Stimulated activated CD4-positive, alpha-beta T cell treated with anti-CD3 and anti-CD28 coated beads, Interleukin-15, amount 100 ng/mL, for 48 hours (primary cell): Measurements from ENCODE around the gene SEZ6.

Experiments
- DNase-seq, 2 donors: peaks; one replicate each; pipeline ENCODE4 v3.0.0-alpha.2; 2020; ENCODE audit warnings: low read depth in 2 of 2

The SEZ6 gene

DNA sequence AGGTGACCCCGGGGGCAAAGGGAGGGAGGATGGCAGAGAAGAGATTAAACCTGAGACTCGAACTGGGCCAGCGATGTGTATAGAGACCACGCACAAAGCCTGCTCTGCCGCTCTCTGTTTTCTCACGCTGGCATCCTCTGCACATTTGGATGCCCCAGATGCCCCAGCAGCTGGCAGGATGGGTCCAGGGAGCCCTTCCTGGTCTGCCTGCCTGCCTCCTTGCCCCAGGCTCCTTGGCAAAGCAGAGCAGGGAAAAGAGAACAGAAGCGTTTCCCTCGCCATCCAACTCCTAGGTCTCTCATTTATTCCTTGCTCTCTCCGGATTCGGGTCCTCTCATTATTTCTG lies 31.9 kb upstream of the SEZ6 start:
- no peak for DNase-seq

DNA sequence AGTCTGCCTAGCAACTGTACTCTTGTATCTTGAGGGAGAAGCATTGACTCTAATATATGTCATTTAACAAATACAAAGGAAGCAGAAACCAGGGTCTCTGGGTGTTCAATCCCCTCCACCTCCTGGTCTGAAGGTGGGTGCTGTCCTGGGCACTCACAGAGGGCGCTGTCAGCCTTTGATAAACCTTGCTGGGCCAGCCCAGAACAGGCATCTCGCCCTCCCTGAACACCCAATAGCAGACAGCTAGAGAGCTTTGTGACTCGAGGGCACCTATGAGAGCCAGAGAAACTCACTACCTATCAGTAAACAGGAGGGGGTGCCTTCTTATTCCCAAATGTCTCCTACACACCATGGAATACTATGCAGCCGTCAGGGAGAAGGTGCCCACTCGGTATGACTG lies 30.8 kb upstream of the SEZ6 start:
- no peak for DNase-seq

DNA sequence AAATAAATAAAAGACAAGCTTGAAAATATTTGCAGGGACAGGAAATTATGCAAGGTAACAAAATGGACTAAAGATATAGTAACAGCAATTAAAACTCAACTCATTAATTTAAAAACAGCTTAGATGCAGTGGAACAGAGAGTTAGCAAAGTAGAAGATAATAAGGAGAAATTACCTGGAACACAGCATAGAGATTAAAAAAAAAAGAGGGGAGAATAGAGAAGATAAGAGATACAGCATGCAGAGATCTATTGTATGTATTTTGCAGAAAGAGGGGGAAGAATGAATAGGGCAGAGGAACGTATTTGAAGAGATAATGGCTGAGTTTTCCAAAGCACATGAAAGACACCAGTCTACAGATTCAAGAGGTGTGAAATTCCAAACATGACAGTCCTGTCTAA lies 28.7 kb upstream of the SEZ6 start:
- no peak for DNase-seq

DNA sequence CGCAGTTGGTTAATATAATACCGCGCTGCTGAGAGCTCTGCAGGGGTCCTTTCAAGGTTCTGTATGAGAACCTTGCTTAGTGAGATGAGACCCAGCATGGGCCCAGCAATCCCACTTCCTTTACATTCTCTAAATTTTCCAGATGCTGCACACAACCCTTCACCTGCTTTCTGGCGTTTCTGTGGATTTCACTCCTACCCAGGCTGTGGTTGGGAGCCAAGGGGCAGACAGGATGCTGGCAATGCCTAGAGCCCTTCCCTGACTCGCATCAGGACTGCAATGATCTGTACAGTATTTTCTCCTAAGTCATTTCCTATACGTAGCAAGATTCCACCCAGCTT lies 27.0 kb upstream of the SEZ6 start:
- no peak for DNase-seq

DNA sequence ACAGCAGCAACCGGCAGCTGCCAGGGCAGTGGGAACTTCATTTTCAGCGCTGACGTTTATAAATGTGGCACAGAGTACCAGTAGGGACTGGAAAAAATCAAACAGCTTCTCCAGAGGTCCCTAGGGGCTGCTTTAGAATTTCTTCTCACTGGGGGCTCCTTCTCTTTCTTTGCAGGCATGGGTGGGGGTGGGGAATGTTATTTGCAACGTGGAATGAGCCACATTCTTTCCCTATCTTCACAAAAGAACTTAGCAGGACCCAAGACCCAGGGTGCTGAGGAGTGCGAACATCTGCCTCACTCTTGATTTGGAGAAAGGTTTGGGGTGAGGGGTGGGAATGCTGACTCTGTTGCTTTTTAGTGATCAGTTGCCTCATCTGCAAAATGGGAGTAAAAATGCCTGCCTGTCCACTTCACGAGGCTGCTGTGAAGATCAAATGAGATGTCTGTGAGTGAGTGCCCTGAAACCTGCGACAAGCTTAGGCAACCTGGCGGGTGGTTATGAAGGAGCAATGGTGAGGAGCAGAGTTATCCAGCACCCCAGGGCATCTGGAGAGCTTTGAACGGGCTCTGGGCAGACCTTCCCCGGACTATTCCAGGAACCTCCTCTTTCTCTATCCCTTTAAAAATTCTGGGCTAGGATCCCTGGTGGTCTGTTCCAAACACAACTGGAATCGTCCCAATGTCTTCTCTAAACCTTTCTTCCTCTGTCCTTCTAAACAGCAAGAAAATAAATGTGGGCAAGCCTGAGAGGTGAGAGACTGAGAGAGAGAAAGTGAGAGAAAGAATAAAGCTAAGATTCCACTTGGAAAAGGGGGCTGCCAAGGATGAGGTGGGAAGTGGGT lies 26.4 kb upstream of the SEZ6 start:
- DNase-seq, result no peak

DNA sequence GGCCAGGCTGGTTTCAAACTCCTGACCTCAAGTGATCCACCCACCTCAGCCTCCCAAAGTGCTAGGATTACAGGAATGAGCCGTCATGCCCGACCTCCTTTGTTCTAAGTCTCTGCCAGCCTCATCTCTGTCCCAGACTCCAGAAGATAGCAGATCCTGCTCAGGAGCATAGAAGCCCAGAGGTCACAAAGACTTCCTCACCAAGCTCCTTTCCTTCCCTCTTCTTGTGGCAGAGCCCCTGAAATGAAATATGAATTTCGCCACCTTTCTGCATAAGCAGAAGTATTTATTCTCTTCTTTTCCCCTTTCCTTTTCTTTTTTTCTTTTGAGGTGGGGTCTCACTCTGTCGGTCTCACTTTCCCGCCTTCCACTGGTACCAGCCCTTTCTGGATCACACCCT lies 25.7 kb upstream of the SEZ6 start:
- DNase-seq, result no peak

DNA sequence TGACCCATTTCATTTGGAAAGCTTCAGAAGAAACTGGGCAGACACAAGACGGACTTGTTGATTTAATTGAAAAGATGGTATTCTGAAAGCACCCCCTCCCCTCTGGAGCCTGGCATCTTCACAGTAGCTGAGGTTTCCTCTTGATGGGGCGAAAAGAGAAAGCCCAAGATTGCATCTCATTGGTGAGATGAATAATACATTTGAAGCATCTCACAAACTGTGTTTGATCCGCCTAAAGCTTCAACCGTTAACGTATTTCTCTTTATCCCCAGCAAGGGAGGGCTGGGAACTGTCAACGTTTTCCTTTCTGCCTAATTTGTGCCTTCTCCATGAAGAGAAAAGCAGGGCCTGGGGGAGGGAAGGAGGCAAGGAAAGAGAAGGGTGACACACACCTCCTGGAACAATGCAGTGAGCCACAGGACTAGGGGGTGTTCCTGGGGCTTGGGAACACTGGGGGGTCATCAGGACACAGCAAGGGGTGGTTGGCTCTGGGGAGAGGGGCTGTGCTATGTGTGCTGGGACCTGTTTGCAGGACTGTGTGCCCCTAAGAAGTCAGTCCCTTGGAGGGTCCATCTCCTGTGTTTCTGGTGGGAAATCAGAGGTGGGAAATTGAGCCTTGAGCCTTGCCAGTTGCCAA lies 18.6 kb upstream of the SEZ6 start:
- DNase-seq, result no peak

DNA sequence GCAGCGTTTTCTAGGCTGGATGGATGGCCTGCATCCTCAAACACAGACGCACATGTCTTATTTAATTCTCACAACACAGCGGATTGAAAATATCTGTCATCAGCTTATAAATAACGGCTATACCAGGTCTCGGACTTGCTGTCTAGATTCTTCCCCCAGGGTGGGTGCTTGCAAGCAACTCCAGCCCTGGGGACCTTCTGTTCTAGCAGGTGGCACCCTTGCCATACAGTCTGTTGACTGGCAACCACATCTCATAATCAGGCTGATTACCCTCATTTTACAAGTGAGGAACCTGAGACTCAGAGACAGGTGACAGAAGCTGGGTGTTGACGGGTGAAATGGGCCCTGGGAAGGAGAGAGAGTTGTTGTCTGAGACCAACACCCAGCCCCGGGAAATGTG lies 16.2 kb upstream of the SEZ6 start:
- no peak for DNase-seq

DNA sequence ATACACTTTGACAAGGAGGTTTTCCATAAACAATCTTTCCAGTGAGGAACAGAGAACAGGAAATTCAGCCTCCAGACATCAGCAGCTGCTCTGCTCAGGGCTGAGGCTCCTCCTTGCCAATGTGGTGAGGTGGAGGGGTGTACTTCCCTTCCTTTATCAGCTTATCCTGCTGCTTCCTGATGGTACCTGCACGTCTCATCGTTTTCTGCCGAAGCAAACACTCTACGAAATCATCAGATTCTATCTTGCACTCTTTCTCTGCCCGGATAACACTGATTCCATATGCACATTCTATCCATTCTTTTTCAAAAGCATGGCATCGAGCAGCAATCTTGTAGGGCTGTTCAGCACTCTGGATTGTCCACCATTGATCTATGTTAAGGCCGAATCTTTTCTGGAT lies 15.4 kb upstream of the SEZ6 start:
- no peak for DNase-seq

DNA sequence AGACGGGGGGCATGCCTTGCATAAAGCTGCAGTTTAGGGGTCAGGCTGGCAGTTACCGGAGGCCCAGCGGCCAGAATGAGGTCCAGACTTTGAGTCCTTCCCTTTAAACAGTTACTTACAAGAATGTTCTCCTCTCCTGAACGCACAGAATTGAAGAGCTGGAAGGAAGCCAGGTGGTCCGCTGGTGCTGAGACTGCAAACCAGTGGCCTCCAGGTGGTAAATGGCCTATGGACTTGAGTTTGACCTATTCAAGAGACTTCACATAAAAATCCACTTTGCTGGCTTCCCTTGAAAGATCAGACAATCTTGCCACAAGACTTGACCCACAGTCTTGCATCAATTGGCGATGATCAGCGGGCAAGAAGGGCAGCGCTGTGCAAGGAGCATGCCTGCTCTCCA lies 14.7 kb upstream of the SEZ6 start:
- no peak for DNase-seq

DNA sequence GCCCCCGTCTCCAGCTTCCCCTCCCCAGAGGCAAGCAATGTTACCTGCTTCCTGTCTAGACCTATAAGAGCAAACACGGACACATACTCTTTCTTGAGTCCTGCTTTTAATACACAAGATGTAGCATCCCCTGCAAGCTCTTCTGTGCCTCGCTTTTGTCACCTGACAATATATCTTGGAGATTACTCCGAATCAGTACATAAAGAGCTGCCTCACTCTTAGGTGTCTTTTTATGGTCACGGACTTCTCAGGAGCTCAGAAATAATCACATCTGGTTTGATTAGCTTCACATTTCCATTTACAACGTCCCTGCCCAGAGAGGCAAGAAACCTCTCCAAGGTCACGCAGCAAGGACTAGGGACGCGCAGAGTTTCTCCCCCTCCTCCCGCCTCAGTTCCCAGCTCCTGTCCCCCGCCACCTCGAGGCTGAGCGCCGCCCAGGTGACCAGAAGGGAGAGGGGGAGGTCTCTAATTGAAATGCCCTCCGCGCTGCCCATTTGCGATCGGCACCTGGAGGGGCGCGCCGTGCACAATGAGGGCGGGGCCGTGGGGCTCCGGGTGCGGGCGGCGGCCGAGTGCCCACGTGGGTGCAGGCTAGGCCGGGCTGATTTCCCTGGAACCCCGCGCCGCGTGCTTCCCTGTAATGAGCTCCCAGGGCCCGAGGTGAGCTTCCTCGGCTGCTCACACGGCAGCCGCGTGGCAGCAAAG lies 13.8 kb upstream of the SEZ6 start:
- no peak for DNase-seq

DNA sequence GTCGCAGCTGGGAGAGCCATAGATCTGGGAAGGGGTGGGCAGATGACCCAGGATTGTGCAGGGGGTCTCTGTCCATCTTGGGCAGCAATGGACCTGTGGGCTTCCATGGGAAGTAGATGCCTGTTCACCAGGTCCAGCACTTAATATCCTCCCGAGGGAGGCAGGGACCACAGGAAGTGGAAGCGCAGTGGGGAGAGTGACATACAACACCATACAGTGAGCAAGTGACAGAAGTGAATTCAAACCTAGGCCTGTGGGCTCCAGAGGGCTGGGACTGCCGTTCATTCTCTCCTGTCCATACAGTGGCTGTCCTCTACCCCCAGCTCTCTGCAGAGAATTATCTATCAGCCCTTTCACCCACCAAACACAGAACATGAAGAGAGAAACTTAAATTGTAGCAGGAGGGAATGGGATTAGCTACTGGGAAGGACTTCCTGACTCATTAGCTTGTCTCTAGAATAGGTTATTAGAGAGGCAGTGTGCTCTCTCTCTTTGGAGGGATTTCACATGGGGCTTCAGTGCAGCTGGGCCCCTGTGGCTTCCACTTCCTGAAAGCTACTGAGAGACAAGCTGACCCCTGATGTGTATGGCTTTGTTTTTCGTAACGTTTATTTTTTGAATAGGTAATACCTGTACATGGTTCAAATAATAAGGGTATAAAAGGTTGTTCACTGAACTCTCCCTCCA lies 13.1 kb upstream of the SEZ6 start:
- no peak for DNase-seq

DNA sequence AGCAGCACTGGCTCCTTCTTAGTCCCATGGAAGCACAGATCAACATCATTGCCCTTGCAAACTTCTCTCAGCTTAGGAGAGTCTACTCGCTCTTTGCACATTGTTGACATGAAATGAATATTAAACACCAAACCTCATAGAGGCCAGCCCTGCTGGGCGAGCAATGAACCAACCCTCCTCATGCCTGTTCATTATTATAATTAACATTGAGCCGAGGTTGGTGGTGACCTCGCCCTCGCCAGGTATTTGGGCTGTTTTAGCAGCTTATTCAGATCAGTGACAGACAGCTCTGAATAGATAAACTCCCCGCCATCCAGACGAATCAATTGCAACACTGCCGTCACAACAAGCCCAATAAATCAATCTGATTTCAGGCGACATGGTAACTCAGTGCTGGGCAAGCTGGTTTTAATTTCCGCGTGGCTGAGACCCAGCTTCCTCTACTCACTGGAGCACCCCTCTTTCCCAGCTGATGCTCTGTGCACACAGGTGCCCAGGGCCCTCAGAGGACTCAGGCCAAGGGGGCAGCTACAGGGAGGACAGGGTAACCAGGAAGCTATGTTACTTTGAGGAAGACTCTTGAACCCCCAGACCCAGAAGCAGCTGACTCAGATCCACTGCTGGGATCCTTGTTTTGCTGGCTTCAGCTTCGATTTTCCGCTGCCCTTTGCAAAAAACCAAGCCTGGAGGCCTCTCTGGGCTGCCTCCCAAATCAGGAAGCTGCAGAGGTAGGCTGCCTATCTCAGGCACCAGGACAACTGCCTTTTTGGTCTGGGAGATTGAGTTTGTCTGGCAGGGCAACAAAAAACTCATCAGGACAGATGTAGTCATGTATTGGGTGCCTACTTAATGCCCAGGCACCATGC lies 10.7 kb upstream of the SEZ6 start:
- DNase-seq, result no peak

DNA sequence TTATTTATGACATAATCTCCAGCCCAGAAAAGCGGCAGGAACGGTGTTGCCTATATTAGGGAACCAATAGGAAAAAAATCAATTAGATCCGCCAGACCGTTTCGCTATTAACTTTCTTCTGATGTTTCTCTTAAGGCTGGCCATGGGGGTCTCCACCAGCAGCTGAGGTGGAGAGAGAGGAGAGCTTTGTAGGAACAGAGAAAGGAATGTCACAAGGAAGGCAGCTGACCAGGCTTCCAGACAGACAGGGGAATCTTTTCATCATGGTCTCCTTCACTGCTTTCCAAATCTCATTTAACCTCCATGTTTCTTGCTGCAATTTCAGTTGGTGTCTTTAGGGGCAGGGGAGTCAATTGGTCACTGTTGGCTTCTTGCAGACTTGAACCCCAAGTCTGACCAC lies 8.9 kb upstream of the SEZ6 start:
- DNase-seq, result no peak

DNA sequence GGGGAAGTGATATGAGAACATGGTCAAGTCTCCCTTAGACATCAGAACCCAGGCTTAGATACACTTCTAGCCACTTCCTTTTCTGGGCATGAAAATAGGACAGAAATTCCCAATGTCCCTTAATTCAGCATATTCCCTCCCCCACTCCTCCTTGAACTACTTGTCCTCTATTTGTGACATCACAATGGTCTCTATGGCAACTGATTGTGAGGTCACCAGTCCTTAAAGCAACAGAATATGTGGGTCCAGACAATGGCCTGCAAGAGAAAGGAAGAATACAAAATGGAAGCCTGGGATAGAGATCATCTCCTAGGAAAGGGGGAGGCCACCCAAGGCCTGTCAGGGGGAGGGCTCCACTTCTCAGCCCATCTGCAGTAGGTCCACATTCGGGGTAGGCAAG lies 6.7 kb upstream of the SEZ6 start:
- no peak for DNase-seq

DNA sequence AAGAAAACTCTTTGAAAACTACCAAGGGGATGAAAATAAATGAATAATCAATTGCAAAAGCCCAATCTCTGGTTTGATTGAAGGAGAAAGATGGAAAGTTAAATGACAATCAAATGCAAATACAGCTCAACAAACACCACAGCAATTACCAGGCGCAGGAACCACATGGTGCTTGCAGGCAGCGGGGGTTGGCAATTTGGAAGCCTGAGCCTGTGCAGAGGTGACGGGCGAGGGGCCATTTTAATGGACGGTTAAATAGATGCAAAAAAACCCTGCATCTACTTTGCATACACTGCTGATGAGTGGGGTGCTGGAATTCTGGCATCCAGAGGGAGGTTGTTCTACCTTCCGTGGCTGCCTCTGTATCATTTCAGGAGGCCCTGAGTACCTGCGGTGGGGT lies 4.8 kb upstream of the SEZ6 start:
- no peak for DNase-seq

DNA sequence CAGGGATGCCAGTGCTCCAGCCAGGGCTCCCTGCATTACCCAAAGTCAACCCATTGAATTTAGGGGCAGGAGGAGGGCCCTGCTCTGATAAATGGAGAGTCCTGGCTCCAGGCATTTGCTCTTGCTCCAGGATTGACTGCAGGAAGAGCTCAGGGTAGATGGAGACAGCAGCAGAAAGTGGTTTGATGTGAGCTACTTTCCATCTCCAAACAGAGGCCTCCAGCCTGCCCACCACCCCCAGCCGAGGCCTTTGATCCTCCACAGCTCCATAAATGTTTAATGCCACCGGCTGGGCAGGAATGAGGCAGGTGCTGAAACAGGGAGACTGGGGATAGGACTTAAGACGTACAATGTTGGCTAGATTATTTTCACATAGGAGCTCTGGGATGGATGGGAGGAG lies 4.3 kb upstream of the SEZ6 start:
- no peak for DNase-seq

DNA sequence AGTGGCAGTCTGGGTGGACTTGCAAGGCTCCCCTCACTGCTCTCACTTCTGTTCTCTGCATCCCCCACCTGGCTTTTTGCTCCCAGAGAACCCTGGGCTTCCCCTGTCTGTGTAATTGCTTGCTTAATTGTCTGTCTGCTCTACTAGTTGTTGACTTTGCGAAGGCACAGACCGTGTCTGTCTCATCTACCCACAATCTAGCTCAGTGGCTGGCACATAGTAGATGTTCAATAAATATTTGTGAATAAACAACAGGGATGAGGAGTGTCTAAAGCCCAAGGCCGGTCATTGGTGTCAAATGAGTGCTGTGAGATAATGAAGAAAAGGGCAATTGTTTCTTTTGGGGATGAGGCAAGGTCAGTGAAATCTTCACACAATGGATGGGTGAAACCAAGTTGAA lies 2.8 kb upstream of the SEZ6 start:
- DNase-seq, result no peak

DNA sequence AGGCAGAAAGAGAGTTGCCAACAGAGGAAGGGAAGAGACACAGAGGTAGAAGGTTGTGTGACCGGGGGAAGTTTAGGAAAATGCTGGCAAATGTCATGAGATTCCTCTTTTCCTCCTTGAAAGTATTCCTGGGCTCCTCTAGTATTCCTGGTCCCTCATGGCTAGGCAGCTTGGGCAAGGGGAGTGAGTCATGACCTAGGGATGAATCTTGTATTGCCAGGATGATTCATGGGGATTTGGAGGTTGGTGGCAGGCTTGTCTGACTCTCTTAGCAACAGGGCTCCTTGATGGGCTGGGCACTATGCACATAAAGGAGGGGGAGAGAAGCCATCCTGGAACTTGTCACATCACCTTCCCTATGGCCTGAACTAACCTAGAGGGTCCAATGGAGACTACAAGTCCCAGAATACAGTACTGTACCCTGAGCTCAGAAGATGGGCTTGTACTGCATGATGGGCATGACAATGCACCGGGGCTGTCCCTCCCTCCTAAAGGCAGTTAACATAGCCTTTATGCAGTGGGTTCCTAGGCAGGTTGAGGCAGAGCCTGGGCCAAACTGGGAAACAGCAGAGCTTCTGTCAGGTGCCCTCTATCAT lies 2.1 kb upstream of the SEZ6 start:
- no peak for DNase-seq

DNA sequence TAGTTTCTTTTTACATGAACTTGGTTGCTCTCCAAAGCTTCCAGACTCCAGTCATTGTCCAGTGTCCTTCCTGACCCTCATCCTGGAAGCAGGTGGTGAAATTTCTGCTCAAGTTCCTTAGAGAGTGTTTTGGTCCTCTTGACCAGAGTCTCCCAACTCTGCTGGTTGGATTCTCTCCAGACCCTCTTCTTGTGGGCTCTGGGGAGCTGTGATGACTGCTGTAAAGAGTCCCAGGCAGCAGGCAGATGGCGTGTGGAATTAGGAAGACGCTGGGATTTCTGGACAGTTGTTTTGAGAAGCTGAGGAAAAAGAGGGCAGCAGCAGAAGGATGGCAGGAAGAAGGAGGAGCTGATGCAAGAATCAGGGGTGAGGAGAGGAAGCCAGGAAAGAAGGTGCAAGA lies 1.6 kb upstream of the SEZ6 start:
- DNase-seq, result no peak

DNA sequence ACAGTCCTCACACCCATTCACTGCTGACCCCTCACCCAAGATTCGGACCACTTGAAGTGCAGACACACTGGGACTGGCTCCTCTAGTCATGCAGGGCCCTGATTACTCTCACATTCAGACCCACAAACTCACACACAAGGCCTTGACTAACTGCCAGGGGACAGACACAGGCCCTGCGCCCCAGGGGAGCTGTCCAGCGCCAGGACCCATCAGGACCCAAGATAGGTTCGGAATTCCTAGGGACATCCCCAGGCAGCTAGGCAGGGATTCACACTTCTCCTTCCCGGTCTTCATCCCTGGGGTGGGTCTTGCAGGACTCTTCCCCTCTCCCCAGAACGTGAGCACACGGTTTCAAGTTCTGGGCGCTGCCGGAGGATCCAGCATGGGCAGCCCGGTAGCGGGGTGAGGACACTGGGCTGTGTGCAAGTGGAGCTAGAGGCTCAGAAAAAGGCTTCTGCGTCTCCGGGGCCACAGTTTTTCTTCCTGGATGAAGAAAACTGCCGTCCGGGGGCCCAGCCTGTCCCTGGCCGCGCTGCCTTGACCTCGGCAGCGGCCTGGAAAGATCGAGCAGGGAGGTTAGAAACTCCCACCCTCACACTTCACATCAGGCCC lies 1.6 kb downstream of the SEZ6 start:
- no peak for DNase-seq
